Urinary bladder (tissue), 4 donors: ENCODE results near the gene ACY1. TPM values are rescaled to one million over a fixed set of nuclear protein-coding genes. Genes with fewer than 3 reads are reported as not detected.

Source experiments
- DNase-seq: peaks from one replicate; pipeline ENCODE4 v3.0.0-alpha.2; 2015; ENCODE audit errors: extremely low spot score
- H3K27ac ChIP-seq: one replicate; pipeline ENCODE4 v1.5.1; 2013; ENCODE audit warnings: low read depth, mild to moderate bottlenecking, moderate library complexity
- H3K36me3 ChIP-seq: one replicate; pipeline ENCODE4 v1.6.1; 2013; ENCODE audit warnings: mild to moderate bottlenecking, moderate library complexity; ENCODE audit not compliant: insufficient read depth
- H3K4me1 ChIP-seq: one replicate; pipeline ENCODE4 v1.6.1; 2013; ENCODE audit warnings: mild to moderate bottlenecking, moderate library complexity; ENCODE audit not compliant: insufficient read depth
- H3K4me3 ChIP-seq: one replicate; pipeline ENCODE4 v1.5.1; 2013; ENCODE audit warnings: low read depth, low read length
- WGBS: extraction: QIAGEN DNeasy Blood & Tissue Kit; methylation state at CpG from one replicate; pipeline ENCODE4 v1.1.7; 2013; 5-methylcytosine and 5-hydroxymethylcytosine counted together
- polyA plus RNA-seq: library from polyadenylated mRNA; stranded (reverse); fragments of 200-250 nt; gene quantifications from one replicate; pipeline ENCODE4 v1.2.3, GENCODE V29; 2013
- total RNA-seq: library from RNA; depleted of rRNA; stranded (reverse); fragments of >200 nt; gene quantifications from one replicate; pipeline ENCODE4 v1.2.3, GENCODE V29; 2014
- donor health status: healthy with polysubstance abuse.
- donor health status: healthy.

Gene ACY1
- total and polyA plus RNA-seq, 2 donors = 10.6 to 20.0 TPM

- DNase-seq = no peak
- Histone ChIP-seq H3K4me3 (no peak overlapping the region), H3K4me1 (no peaks in the 10 kb centered on the region), H3K36me3 (no peaks in the 10 kb centered on the region), H3K27ac (no peak overlapping the region)
- WGBS = 66% methylated on average over 10 of the region's 10 CpGs
Observed at GRCh38 chr3:52021489-52022268, 38.3 kb downstream of the ACY1 start.

- no peak overlapping the region for H3K4me3 ChIP-seq
- WGBS = 72% methylated on average over 20 of the region's 20 CpGs
- H3K27ac ChIP-seq = no peak overlapping the region
- no peak for DNase-seq
- no peaks in the 10 kb centered on the region for H3K4me1 ChIP-seq
- no peaks in the 10 kb centered on the region for H3K36me3 ChIP-seq
Observed at GRCh38 chr3:52022323-52023100, 39.2 kb downstream of the ACY1 start.

GRCh38 chr3:52023101-52023770, 39.9 kb downstream of the ACY1 start:
- H3K4me3 ChIP-seq = no peak overlapping the region
- 88% methylated on average over 3 of the region's 3 CpGs for WGBS
- no peak overlapping the region for H3K27ac ChIP-seq
- no peaks in the 10 kb centered on the region for H3K4me1 ChIP-seq
- H3K36me3 ChIP-seq = no peaks in the 10 kb centered on the region
- DNase-seq = no peak

GRCh38 chr3:52023860-52024764, 40.8 kb downstream of the ACY1 start:
- WGBS = 75% methylated on average over 8 of the region's 8 CpGs
- H3K4me3 ChIP-seq = no peak overlapping the region
- DNase-seq = no peak
- no peak overlapping the region for H3K27ac ChIP-seq
- H3K36me3 ChIP-seq = no peaks in the 10 kb centered on the region
- H3K4me1 ChIP-seq = no peaks in the 10 kb centered on the region

GRCh38 chr3:52024765-52025452, 41.6 kb downstream of the ACY1 start:
- no peak overlapping the region for H3K4me3 ChIP-seq
- 86% methylated on average over 6 of the region's 6 CpGs for WGBS
- H3K4me1 ChIP-seq = no peaks in the 10 kb centered on the region
- DNase-seq = no peak
- no peak overlapping the region for H3K27ac ChIP-seq
- H3K36me3 ChIP-seq = no peaks in the 10 kb centered on the region

GRCh38 chr3:52025453-52025852, 42.1 kb downstream of the ACY1 start:
- Histone ChIP-seq H3K36me3 (no peaks in the 10 kb centered on the region), H3K4me3 (no peak overlapping the region), H3K4me1 (no peaks in the 10 kb centered on the region), H3K27ac (no peak overlapping the region)
- no peak for DNase-seq
- 78% methylated on average over 7 of the region's 7 CpGs for WGBS

- WGBS = 52% methylated on average over 4 of the region's 4 CpGs
- Histone ChIP-seq H3K27ac (no peak overlapping the region), H3K36me3 (no peaks in the 10 kb centered on the region), H3K4me1 (no peaks in the 10 kb centered on the region), H3K4me3 (no peak overlapping the region)
- no peak for DNase-seq
Observed at GRCh38 chr3:52026041-52026440, 42.7 kb downstream of the ACY1 start.

- 81% methylated on average over 12 of the region's 12 CpGs for WGBS
- Histone ChIP-seq H3K4me1 (no peaks in the 10 kb centered on the region), H3K4me3 (no peak overlapping the region), H3K36me3 (no peaks in the 10 kb centered on the region), H3K27ac (no peak overlapping the region)
- DNase-seq = no peak
Observed at GRCh38 chr3:52028572-52028971, 45.2 kb downstream of the ACY1 start.

GRCh38 chr3:52029053-52029452, 45.7 kb downstream of the ACY1 start:
- Histone ChIP-seq H3K27ac (no peak overlapping the region), H3K4me1 (no peaks in the 10 kb centered on the region)
- WGBS = 80% methylated on average over 9 of the region's 9 CpGs

GRCh38 chr3:52029535-52029934, 46.2 kb downstream of the ACY1 start:
- Histone ChIP-seq H3K4me1 (no peaks in the 10 kb centered on the region), H3K4me3 (no peak overlapping the region), H3K36me3 (no peaks in the 10 kb centered on the region), H3K27ac (no peak overlapping the region)
- no peak for DNase-seq
- WGBS = 89% methylated on average over 10 of the region's 10 CpGs

More at GRCh38 chr3:52029053-52029452, 45.7 kb downstream of the ACY1 start:
- no peak overlapping the region for H3K4me3 ChIP-seq
- DNase-seq = no peak
- no peaks in the 10 kb centered on the region for H3K36me3 ChIP-seq

GRCh38 chr3:52030714-52031310, 47.5 kb downstream of the ACY1 start:
- no peak for DNase-seq
- no peak overlapping the region for H3K27ac ChIP-seq
- H3K36me3 ChIP-seq = no peaks in the 10 kb centered on the region
- 82% methylated on average over 11 of the region's 11 CpGs for WGBS
- no peaks in the 10 kb centered on the region for H3K4me1 ChIP-seq
- no peak overlapping the region for H3K4me3 ChIP-seq

GRCh38 chr3:52031896-52032295, 48.6 kb downstream of the ACY1 start:
- H3K36me3 ChIP-seq = no peaks in the 10 kb centered on the region
- WGBS = 90% methylated on average over 10 of the region's 10 CpGs
- H3K4me3 ChIP-seq = no peak overlapping the region
- H3K27ac ChIP-seq = no peak overlapping the region
- DNase-seq = no peak
- no peaks in the 10 kb centered on the region for H3K4me1 ChIP-seq
